Tibial artery (tissue), 4 donors: ENCODE data around the gene COL25A1.

Experiments
- DNase-seq, 2 donors: peaks; one replicate each; pipeline ENCODE4 v3.0.0-alpha.2; 2019
- H3K27ac ChIP-seq, 2 donors: fragments of 200-600 bp; sonication (generic) in 1 of 2; 1 replicate in 1 of 2; 2 replicates in 1 of 2; pipeline ENCODE4 v1.5.1; 2018 to 2019; ENCODE audit warnings: mild to moderate bottlenecking in 1 of 2
- H3K27me3 ChIP-seq, 2 donors: fragments of 200-600 bp; sonication (generic) in 1 of 2; one replicate each; pipeline versions ENCODE4 v1.5.1 to v1.6.0; 2016 to 2019
- H3K36me3 ChIP-seq, 3 donors: fragments of 200-600 bp; sonication (generic) in 2 of 3; one replicate each; pipeline ENCODE4 v1.5.1; 2016 to 2019; ENCODE audit warnings: mild to moderate bottlenecking in 2 of 3
- H3K4me1 ChIP-seq, 4 donors: fragments of 200-600 bp; sonication (generic) in 2 of 4; 1 replicate in 3 of 4; 2 replicates in 1 of 4; pipeline ENCODE4 v1.5.1; 2016 to 2019
- H3K4me3 ChIP-seq, 2 donors: fragments of 200-600 bp; sonication (generic) in 1 of 2; 1 replicate in 1 of 2; 2 replicates in 1 of 2; pipeline ENCODE4 v1.5.1; 2018 to 2019; ENCODE audit warnings: mild to moderate bottlenecking in 2 of 2
- H3K9me3 ChIP-seq, 3 donors: fragments of 200-600 bp; sonication (generic) in 1 of 3; one replicate each; pipeline ENCODE4 v1.5.1; 2016 to 2019
- intact Hi-C: fragments of 100-400 bp; cut with DNase I; formaldehyde crosslinking; loops from one replicate; pipeline ENCODE4 v1.15.0; 2023; ENCODE audit warnings: low total_unique reads
- TF ChIP-seq, protein P1 (sequence below), 2 experiments: fragments of 200-600 bp in 1 of 2; fragments of 450-650 bp in 1 of 2; IDR thresholded peaks; one replicate each; pipeline ENCODE4 v1.5.1; 2017 to 2019; ENCODE audit warnings: antibody characterized with exemption in 2 of 2, mild to moderate bottlenecking in 1 of 2, moderate library complexity in 1 of 2

The COL25A1 gene

DNA sequence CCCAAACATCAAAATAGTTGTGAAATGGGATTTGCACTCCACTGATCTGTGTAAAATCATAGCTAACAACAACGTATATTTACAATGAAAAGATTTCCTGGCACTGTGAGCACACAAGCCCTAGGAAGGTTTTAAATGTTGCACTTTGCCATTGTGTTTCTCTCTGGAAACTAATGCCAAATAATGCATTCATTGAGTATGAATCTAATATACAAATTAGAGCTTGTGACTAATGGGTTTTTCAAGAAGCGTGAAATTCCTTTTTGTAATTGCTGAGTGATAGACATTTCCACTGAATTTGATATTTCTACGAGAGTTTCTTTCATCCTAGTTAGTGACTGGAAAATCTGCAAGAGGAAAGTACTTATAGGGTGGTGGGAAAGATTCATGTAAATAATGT, 135.9 kb downstream of the COL25A1 start:
- TF ChIP-seq, protein P1, sequence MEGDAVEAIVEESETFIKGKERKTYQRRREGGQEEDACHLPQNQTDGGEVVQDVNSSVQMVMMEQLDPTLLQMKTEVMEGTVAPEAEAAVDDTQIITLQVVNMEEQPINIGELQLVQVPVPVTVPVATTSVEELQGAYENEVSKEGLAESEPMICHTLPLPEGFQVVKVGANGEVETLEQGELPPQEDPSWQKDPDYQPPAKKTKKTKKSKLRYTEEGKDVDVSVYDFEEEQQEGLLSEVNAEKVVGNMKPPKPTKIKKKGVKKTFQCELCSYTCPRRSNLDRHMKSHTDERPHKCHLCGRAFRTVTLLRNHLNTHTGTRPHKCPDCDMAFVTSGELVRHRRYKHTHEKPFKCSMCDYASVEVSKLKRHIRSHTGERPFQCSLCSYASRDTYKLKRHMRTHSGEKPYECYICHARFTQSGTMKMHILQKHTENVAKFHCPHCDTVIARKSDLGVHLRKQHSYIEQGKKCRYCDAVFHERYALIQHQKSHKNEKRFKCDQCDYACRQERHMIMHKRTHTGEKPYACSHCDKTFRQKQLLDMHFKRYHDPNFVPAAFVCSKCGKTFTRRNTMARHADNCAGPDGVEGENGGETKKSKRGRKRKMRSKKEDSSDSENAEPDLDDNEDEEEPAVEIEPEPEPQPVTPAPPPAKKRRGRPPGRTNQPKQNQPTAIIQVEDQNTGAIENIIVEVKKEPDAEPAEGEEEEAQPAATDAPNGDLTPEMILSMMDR (IDR thresholded peaks at IDR 0.05) = no peak
- DNase-seq = no peak
- no peaks in the 10 kb centered on the region for H3K27me3 ChIP-seq
- H3K9me3 ChIP-seq = no peaks in the 10 kb centered on the region
- no peak overlapping the region for H3K27ac ChIP-seq
- H3K36me3 ChIP-seq = no peaks in the 10 kb centered on the region
- H3K4me3 ChIP-seq = no peak overlapping the region
- H3K4me1 ChIP-seq = no peaks in the 10 kb centered on the region
- intact Hi-C loops = no loop called here

DNA sequence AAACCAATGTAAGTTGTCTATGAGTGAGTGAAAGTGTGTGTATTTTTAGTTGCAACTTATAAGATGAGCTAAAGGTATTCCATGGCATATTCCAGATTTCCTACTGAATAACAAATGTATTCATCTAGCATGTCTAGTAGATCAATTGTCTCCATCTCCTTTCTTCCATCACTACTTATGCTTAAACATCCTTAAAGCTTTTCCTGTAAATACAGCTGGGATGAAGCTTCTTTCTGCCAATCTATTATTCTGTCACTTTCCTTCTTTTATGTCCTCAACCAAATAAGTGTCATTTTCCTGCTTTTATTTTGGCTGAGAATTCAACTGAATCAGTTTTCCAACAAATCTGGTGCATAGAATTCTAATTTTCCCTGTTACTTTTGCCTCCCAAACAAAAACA, 136.3 kb downstream of the COL25A1 start:
- H3K4me1 ChIP-seq = no peaks in the 10 kb centered on the region
- TF ChIP-seq, protein P1 (IDR thresholded peaks at IDR 0.05) = no peak
- no peak overlapping the region for H3K4me3 ChIP-seq
- no peak overlapping the region for H3K27ac ChIP-seq
- no peaks in the 10 kb centered on the region for H3K36me3 ChIP-seq
- no peaks in the 10 kb centered on the region for H3K27me3 ChIP-seq
- intact Hi-C loops = no loop called here
- no peak for DNase-seq
- no peaks in the 10 kb centered on the region for H3K9me3 ChIP-seq

DNA sequence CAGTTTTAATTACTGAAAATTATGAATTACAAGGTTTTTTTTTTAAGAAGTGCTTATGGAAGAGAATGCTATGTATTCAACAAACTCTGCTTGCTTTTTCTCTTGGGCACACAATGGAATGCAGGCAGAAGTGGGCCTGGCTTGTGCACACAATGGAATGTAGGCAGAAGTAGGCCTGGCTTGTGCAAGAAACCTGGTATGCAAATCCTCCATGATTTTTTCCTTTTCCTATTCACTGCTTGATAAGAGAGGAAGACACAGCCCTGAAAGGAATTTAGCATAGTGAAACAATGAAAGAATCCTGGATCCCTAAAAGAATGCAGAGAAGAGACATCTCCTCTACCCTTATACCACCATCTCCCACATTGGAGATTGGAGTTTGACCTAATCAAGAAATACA, 138.4 kb downstream of the COL25A1 start:
- no peaks in the 10 kb centered on the region for H3K27me3 ChIP-seq
- no peak overlapping the region for H3K27ac ChIP-seq
- intact Hi-C loops = no loop called here
- TF ChIP-seq, protein P1 (IDR thresholded peaks at IDR 0.05) = no peak
- H3K4me1 ChIP-seq = no peaks in the 10 kb centered on the region
- H3K9me3 ChIP-seq = no peaks in the 10 kb centered on the region
- DNase-seq = no peak
- no peaks in the 10 kb centered on the region for H3K36me3 ChIP-seq
- no peak overlapping the region for H3K4me3 ChIP-seq

DNA sequence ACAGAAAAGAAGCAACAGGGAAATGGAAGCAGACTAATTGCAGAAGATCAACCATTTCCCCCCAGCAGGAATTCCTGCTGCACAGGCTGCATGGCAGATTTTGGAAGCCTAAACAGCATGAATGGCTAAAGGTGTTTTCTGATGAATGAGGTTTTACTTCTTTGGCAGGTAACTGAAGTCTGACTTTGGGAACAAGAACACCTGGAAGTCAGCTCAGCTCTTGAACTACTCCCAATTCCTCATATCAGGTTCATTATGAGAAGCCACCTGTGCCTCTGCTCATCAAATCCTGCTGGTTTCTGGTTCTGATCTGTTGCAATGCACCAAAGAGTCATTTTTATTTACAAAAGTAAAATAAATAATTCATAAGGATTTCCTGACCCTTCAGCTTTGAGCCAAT, 139.0 kb downstream of the COL25A1 start:
- TF ChIP-seq, protein P1 (IDR thresholded peaks at IDR 0.05) = no peak
- no peaks in the 10 kb centered on the region for H3K27me3 ChIP-seq
- no peak overlapping the region for H3K4me3 ChIP-seq
- no peaks in the 10 kb centered on the region for H3K4me1 ChIP-seq
- no peak overlapping the region for H3K27ac ChIP-seq
- intact Hi-C loops = no loop called here
- no peak for DNase-seq
- H3K36me3 ChIP-seq = no peaks in the 10 kb centered on the region
- H3K9me3 ChIP-seq = no peaks in the 10 kb centered on the region

DNA sequence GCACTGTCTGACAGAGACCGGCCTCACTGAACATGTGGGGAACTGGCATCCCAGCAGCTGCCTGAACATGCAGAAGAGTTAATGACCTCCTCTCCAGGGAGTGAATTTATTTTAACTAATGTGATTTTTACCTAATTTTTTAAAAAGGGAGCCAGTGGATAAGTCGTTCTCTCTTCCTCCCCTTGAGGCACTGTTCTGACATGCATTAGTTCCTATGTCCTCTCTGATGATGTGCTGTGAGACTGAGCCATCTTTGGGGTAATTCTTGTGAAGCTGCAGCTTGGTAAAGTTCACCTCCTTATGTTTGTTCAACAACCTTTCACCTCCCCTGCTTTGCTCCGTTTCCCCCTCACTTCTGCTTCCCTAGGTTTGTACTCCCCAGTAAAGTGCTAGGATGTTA, 139.7 kb downstream of the COL25A1 start:
- DNase-seq = no peak
- no peaks in the 10 kb centered on the region for H3K36me3 ChIP-seq
- TF ChIP-seq, protein P1 (IDR thresholded peaks at IDR 0.05) = no peak
- no peaks in the 10 kb centered on the region for H3K9me3 ChIP-seq
- intact Hi-C loops = no loop called here
- no peaks in the 10 kb centered on the region for H3K4me1 ChIP-seq
- no peak overlapping the region for H3K4me3 ChIP-seq
- H3K27ac ChIP-seq = no peak overlapping the region
- no peaks in the 10 kb centered on the region for H3K27me3 ChIP-seq

DNA sequence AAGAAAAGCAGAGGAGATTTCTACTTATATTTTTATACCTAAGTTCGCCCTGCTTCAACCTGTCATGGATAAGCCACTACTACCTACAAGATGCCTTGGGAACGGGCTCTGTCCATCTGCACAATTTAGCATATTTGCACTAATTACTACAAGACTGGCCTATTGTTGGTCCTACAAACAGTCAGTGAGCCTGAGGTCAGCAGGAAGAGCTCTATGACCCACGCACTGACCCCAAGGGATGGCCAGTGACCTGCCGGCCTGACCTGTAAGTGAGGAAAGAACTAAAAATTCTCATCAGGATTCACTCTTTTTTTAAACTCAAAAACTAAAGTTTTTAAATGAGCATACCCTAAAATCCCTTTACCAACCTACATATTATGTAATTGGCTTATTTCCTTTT, 142.0 kb downstream of the COL25A1 start:
- Histone ChIP-seq H3K27me3 (no peaks in the 10 kb centered on the region), H3K4me3 (no peak overlapping the region), H3K9me3 (no peaks in the 10 kb centered on the region), H3K4me1 (no peaks in the 10 kb centered on the region), H3K36me3 (no peaks in the 10 kb centered on the region), H3K27ac (no peak overlapping the region)
- TF ChIP-seq, protein P1 (IDR thresholded peaks at IDR 0.05) = no peak
- no peak for DNase-seq
- intact Hi-C loops = no loop called here
